ENCODE measurements around the gene EEF2KMT.

The EEF2KMT gene

GRCh38 chr16:5064915-5065314 lies 32.7 kb downstream of the EEF2KMT start:
- TF ChIP-seq CTCF (IDR thresholded peaks at IDR 0.05; ENCODE audit: insufficient read depth, missing control alignments): no peak
- DNase-seq (ENCODE audit: insufficient read length, low spot score) (no peak), FAIRE-seq (no peak)

- TF ChIP-seq CTCF (IDR thresholded peaks at IDR 0.05; ENCODE audit: insufficient read depth, missing control alignments): no peak
- DNase-seq (ENCODE audit: insufficient read length, low spot score) (no peak), FAIRE-seq (no peak)
These were observed 34.5 kb downstream of the EEF2KMT start for GRCh38 chr16:5062790-5063765.

- DNase-seq (ENCODE audit: insufficient read length, low spot score) (no peak), FAIRE-seq (no peak)
- no peak for TF ChIP-seq CTCF (IDR thresholded peaks at IDR 0.05; ENCODE audit: insufficient read depth, missing control alignments)
These were observed 35.5 kb downstream of the EEF2KMT start for GRCh38 chr16:5062051-5062450.

- FAIRE-seq (no peak), DNase-seq (ENCODE audit: insufficient read length, low spot score) (no peak)
- no peak for TF ChIP-seq CTCF (IDR thresholded peaks at IDR 0.05; ENCODE audit: insufficient read depth, missing control alignments)
These were observed 37.4 kb downstream of the EEF2KMT start for GRCh38 chr16:5060073-5060641.

GRCh38 chr16:5059386-5060072 lies 38.1 kb downstream of the EEF2KMT start:
- FAIRE-seq: no peak
- TF ChIP-seq CTCF (IDR thresholded peaks at IDR 0.05; ENCODE audit: insufficient read depth, missing control alignments): no peak
- DNase-seq (ENCODE audit: insufficient read length, low spot score): no peak

- FAIRE-seq (no peak), DNase-seq (ENCODE audit: insufficient read length, low spot score) (no peak)
- no peak for TF ChIP-seq CTCF (IDR thresholded peaks at IDR 0.05; ENCODE audit: insufficient read depth, missing control alignments)
These were observed 39.1 kb downstream of the EEF2KMT start for GRCh38 chr16:5058476-5058875.

Measured in D721Med (cell line).